ENCODE results near the gene LPAR1. TPM values are rescaled to one million over a fixed set of nuclear protein-coding genes. Genes with fewer than 3 reads are reported as not detected.

The LPAR1 gene
- total and polyA plus RNA-seq, 12 donors, result 9.6 to 65.2 (median 22.4) TPM

DNA sequence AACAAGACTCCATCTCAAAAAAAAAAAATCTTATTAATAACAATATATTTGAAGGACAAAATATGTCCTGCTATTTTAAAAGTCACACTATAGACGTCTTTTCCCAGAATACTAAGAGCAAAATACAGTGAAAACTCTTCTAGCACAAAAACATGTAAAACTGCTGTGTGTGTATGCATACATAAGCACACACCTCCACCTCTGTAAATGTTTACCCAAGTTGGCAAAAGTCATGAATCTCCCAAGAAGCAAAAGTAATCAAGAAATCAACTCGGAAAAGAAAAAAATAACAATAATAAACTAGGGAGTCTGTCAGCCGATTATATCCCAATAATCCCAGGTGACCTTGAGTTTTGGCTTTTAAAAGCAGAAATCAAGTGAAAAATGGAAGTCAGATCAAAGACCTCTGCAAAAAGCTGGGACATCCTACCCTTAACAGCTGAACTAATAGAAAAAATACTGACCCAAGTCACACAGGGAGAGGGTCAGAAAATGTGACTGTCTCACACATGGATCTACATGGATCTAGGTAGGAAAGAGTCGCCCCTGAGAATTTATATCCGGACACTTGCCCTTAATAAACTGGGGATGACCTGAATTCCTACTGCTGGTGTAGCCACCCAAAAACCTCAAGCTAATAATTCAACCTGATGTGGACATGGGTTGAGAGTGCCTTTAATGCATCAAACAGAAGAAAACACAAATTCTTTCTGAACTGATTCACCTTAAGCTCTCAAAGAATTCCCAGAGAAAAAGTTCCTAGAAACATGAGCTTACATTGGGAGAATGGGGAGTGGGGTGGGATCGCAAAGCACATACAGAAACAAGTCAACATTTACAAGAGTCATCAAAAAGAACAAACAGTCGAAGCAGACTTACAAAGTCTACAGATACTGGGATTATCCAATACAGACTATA is 29.9 kb downstream of the LPAR1 start:
- Histone ChIP-seq H3K9me3 (replicated peaks in 1 of 3) (no peaks in the 10 kb centered on the region), H3K36me3 (replicated peaks in 1 of 2) (no peaks in the 10 kb centered on the region), H3K4me3 (no peak overlapping the region), H3K4me1 (replicated peaks in 1 of 2) (no peaks in the 10 kb centered on the region), H3K27ac (no peak overlapping the region), H3K27me3 (no peaks in the 10 kb centered on the region)
- intact Hi-C loops (cut with DNase I), result no loop called here
- WGBS, 4 donors, result 59 to 69% (median 65%) methylated on average over 7 of the region's 7 CpGs
- no peak for TF ChIP-seq POLR2A (IDR thresholded peaks at IDR 0.05)
- TF ChIP-seq, protein P1, sequence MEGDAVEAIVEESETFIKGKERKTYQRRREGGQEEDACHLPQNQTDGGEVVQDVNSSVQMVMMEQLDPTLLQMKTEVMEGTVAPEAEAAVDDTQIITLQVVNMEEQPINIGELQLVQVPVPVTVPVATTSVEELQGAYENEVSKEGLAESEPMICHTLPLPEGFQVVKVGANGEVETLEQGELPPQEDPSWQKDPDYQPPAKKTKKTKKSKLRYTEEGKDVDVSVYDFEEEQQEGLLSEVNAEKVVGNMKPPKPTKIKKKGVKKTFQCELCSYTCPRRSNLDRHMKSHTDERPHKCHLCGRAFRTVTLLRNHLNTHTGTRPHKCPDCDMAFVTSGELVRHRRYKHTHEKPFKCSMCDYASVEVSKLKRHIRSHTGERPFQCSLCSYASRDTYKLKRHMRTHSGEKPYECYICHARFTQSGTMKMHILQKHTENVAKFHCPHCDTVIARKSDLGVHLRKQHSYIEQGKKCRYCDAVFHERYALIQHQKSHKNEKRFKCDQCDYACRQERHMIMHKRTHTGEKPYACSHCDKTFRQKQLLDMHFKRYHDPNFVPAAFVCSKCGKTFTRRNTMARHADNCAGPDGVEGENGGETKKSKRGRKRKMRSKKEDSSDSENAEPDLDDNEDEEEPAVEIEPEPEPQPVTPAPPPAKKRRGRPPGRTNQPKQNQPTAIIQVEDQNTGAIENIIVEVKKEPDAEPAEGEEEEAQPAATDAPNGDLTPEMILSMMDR (IDR thresholded peaks at IDR 0.05), result no peak
- DNase-seq, result no peak

DNA sequence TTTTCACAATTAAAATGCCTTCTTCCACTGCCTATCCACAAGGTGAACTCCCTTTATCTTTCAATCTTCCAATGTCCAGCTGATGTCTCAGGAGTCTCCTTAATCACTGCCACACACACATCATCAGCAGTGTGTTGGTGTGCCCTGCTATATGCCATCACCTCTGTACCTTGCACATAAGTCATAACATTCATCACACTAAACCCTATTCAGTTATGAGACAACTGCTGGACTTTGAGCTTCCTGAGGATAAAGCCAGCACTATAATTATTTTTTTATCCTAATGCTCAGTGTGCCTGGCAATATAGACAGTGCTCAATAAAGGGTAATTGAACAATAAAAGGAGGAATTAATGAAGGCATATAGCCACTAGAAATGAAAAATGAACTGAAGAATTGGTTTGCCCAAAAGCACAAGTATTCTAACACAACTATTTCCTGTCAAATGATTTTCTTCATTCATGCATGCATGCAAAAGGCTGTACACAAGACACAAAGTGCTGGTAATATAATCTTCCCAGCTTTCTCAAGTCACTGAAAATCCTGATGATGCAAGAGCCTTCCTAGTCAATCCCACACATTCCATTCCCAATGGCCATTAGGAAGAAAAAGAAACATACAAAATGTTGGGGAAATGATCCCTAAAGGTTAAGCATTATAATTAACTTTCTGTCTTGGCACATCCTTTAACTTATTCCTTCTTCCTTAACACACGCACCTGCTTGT is 32.4 kb downstream of the LPAR1 start:
- Histone ChIP-seq H3K4me1 (replicated peaks in 1 of 2) (peaks cover 0 to 7% of the 10 kb centered on the region in 2 donors), H3K36me3 (replicated peaks in 1 of 2) (no peaks in the 10 kb centered on the region), H3K4me3 (no peak overlapping the region), H3K27ac (no peak overlapping the region), H3K27me3 (no peaks in the 10 kb centered on the region), H3K9me3 (replicated peaks in 1 of 3) (no peaks in the 10 kb centered on the region)
- 55 to 75% (median 67%) methylated on average over 1 of the region's 1 CpG for WGBS, 4 donors
- intact Hi-C loops (cut with DNase I), result no loop called here
- TF ChIP-seq POLR2A (IDR thresholded peaks at IDR 0.05), result no peak
- TF ChIP-seq, protein P1 (IDR thresholded peaks at IDR 0.05), result no peak
- no peak for DNase-seq

DNA sequence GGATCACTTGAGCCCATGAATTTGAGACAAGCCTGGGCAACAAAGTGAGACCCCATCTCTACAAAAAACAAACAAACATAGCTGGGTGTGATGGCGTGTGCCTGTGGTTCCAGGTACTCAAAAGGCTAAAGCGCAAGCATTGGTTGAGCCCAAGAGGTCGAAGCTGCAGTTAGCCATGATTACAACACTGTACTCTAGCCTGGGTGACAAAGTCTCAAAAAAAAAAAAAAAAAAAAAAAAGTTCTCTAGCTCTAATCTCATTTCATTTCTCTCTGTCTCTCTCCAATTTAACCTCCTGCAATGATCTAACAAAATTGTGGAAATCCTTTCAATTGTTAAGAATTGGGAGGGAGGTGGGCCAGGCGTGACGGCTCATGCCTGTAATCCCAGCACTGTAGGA is 33.3 kb downstream of the LPAR1 start:
- TF ChIP-seq, protein P1 (IDR thresholded peaks at IDR 0.05), result no peak
- TF ChIP-seq POLR2A (IDR thresholded peaks at IDR 0.05), result no peak
- intact Hi-C loops (cut with DNase I), result no loop called here
- DNase-seq, result no peak
- H3K4me1 ChIP-seq (replicated peaks in 1 of 2), result peaks cover 0 to 9% of the 10 kb centered on the region in 2 donors
- no peak overlapping the region for H3K4me3 ChIP-seq
- H3K27me3 ChIP-seq, result no peaks in the 10 kb centered on the region
- H3K9me3 ChIP-seq (replicated peaks in 1 of 3), result no peaks in the 10 kb centered on the region
- 85 to 93% (median 89%) methylated on average over 5 of the region's 5 CpGs for WGBS, 4 donors
- H3K36me3 ChIP-seq (replicated peaks in 1 of 2), result no peaks in the 10 kb centered on the region
- no peak overlapping the region for H3K27ac ChIP-seq

DNA sequence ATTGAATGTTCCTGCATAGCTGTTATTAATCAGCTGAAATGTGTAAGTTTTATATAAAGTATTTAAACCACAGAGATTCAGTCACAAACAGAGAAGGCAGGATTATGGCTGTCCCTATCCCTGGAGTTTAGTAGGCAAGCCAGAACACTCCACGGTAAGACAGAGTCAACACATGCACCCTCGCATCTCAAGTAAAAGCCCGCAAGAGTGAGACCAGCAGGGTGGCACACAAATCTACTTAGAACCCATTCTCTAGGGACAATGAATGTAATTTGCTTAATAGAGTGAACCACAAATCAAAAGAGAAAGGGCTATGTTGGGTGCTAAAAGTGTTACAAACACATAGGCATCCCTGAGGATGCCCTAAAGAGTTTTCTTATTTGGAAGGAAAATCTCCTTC is 35.1 kb downstream of the LPAR1 start:
- Histone ChIP-seq H3K9me3 (replicated peaks in 1 of 3) (no peaks in the 10 kb centered on the region), H3K27ac (no peak overlapping the region), H3K36me3 (replicated peaks in 1 of 2) (no peaks in the 10 kb centered on the region), H3K27me3 (no peaks in the 10 kb centered on the region), H3K4me1 (replicated peaks in 1 of 2) (peaks cover 0 to 9% of the 10 kb centered on the region in 2 donors), H3K4me3 (no peak overlapping the region)
- intact Hi-C loops (cut with DNase I), result no loop called here
- WGBS, 4 donors, result 84 to 91% (median 89%) methylated on average over 3 of the region's 3 CpGs
- no peak for DNase-seq
- no peak for TF ChIP-seq POLR2A (IDR thresholded peaks at IDR 0.05)
- TF ChIP-seq, protein P1 (IDR thresholded peaks at IDR 0.05), result no peak

All from adrenal gland (tissue), 12 donors.